ENCODE results near the gene CSGALNACT2. TPM values are rescaled to one million over a fixed set of nuclear protein-coding genes. Genes with fewer than 3 reads are reported as not detected.
"Not testable (repeated sequence)": the region's sequence is repeated elsewhere in the genome, so short reads cannot be mapped to it uniquely, and the experiment has no call there.

Gene CSGALNACT2
- total and polyA plus RNA-seq, 4 experiments from 2014 or later = 21.1 to 48.2 (median 34.4) TPM

- H3K27ac Mint-ChIP-seq = no peak overlapping the region
- Histone ChIP-seq H3K4me3 (ENCODE audit: low read length in 2 of 2) (no peak overlapping the region), H3K36me3 (ENCODE audit: insufficient read depth, low read length) (no peaks in the 10 kb centered on the region), H3K4me1 (ENCODE audit: insufficient read depth, low read length) (no peaks in the 10 kb centered on the region), H3K27me3 (ENCODE audit: insufficient read depth, low read length) (no peaks in the 10 kb centered on the region), H3K9me3 (ENCODE audit: control insufficient read depth in 1 of 2, low read length in 2 of 2) (no peaks in the 10 kb centered on the region), H3K27ac (ENCODE audit: low read depth, low read length) (no peak overlapping the region)
- peaks cover 0 to 1% (median 0%) of the 10 kb centered on the region in 4 donors for H3K4me1 Mint-ChIP-seq
- H3K27me3 Mint-ChIP-seq = peaks cover 0 to 1% of the 10 kb centered on the region in 2 donors
- H3K36me3 Mint-ChIP-seq = no peaks in the 10 kb centered on the region
- ChIA-PET POLR2A (ENCODE audit: partially characterized antibody) (no interaction called here), CTCF (ENCODE audit: partially characterized antibody) (interaction anchor here (1.1 kb wide), 1 partner anchor 12 kb away, joined by 4 read pairs; no protein-coding TSS in a partner anchor)
- H3K9me3 Mint-ChIP-seq = peaks cover 0 to 4% (median 0%) of the 10 kb centered on the region in 8 donors
- peak overlapping the region in 1 of 8 donors; percentile 29 for H3K4me3 Mint-ChIP-seq
- no peak for DNase-seq
- intact Hi-C loops (cut with micrococcal nuclease) = no loop called here
These were observed 78.8 kb downstream of the CSGALNACT2 start for GRCh38 chr10:43216931-43217562.

GRCh38 chr10:43217563-43218205 is 79.4 kb downstream of the CSGALNACT2 start:
- ChIA-PET POLR2A (ENCODE audit: partially characterized antibody) (no interaction called here), CTCF (ENCODE audit: partially characterized antibody) (interaction anchor here (1.1 kb wide), 2 partner anchors 13 to 14 kb away, joined by 3 to 4 read pairs; no protein-coding TSS in a partner anchor)
- H3K4me1 Mint-ChIP-seq = peaks cover 0 to 1% (median 0%) of the 10 kb centered on the region in 4 donors
- no peak for DNase-seq
- H3K4me3 Mint-ChIP-seq = peak overlapping the region in 1 of 8 donors; percentile 29
- no peaks in the 10 kb centered on the region for H3K4me1 ChIP-seq (ENCODE audit: insufficient read depth, low read length)
- H3K36me3 ChIP-seq (ENCODE audit: insufficient read depth, low read length) = no peaks in the 10 kb centered on the region
- no peak overlapping the region for H3K4me3 ChIP-seq (ENCODE audit: low read length in 2 of 2)
- intact Hi-C loops (cut with micrococcal nuclease) = no loop called here
- no peak overlapping the region for H3K27ac Mint-ChIP-seq
- no peaks in the 10 kb centered on the region for H3K36me3 Mint-ChIP-seq
- H3K27ac ChIP-seq (ENCODE audit: low read depth, low read length) = no peak overlapping the region
- H3K27me3 ChIP-seq (ENCODE audit: insufficient read depth, low read length) = no peaks in the 10 kb centered on the region
- peaks cover 0 to 4% (median 0%) of the 10 kb centered on the region in 8 donors for H3K9me3 Mint-ChIP-seq
- no peaks in the 10 kb centered on the region for H3K9me3 ChIP-seq (ENCODE audit: control insufficient read depth in 1 of 2, low read length in 2 of 2)
- H3K27me3 Mint-ChIP-seq = peaks cover 0 to 1% of the 10 kb centered on the region in 2 donors

GRCh38 chr10:43218206-43218950 is 80.1 kb downstream of the CSGALNACT2 start:
- no peaks in the 10 kb centered on the region for H3K27me3 ChIP-seq (ENCODE audit: insufficient read depth, low read length)
- no peaks in the 10 kb centered on the region for H3K36me3 ChIP-seq (ENCODE audit: insufficient read depth, low read length)
- Mint-ChIP-seq H3K4me3 (no peak overlapping the region), H3K36me3 (no peaks in the 10 kb centered on the region), H3K27me3 (peaks cover 0 to 1% of the 10 kb centered on the region in 2 donors), H3K4me1 (peaks cover 0 to 1% (median 0%) of the 10 kb centered on the region in 4 donors), H3K9me3 (peaks cover 0 to 4% (median 0%) of the 10 kb centered on the region in 8 donors), H3K27ac (no peak overlapping the region)
- no peaks in the 10 kb centered on the region for H3K9me3 ChIP-seq (ENCODE audit: control insufficient read depth in 1 of 2, low read length in 2 of 2)
- CTCF ChIA-PET (ENCODE audit: partially characterized antibody) = interaction anchor here (1.1 kb wide), 1 partner anchor 15 kb away, joined by 3 read pairs; no protein-coding TSS in a partner anchor
- H3K27ac ChIP-seq (ENCODE audit: low read depth, low read length) = no peak overlapping the region
- POLR2A ChIA-PET (ENCODE audit: partially characterized antibody) = no interaction called here
- intact Hi-C loops (cut with micrococcal nuclease) = no loop called here
- DNase-seq = no peak
- no peak overlapping the region for H3K4me3 ChIP-seq (ENCODE audit: low read length in 2 of 2)
- H3K4me1 ChIP-seq (ENCODE audit: insufficient read depth, low read length) = no peaks in the 10 kb centered on the region

- Mint-ChIP-seq H3K9me3 (peaks cover 0 to 4% (median 0%) of the 10 kb centered on the region in 8 donors), H3K27me3 (peaks cover 0 to 1% of the 10 kb centered on the region in 2 donors), H3K36me3 (no peaks in the 10 kb centered on the region), H3K27ac (no peak overlapping the region), H3K4me3 (no peak overlapping the region), H3K4me1 (peaks cover 0 to 1% (median 0%) of the 10 kb centered on the region in 4 donors)
- H3K27me3 ChIP-seq (ENCODE audit: insufficient read depth, low read length) = no peaks in the 10 kb centered on the region
- no peak overlapping the region for H3K27ac ChIP-seq (ENCODE audit: low read depth, low read length)
- H3K4me1 ChIP-seq (ENCODE audit: insufficient read depth, low read length) = no peaks in the 10 kb centered on the region
- CTCF ChIA-PET (ENCODE audit: partially characterized antibody) = interaction anchor here (2.6 kb wide), 1 partner anchor 15 kb away, joined by 8 read pairs; no protein-coding TSS in a partner anchor
- no peak overlapping the region for H3K4me3 ChIP-seq (ENCODE audit: low read length in 2 of 2)
- no peak for DNase-seq
- H3K36me3 ChIP-seq (ENCODE audit: insufficient read depth, low read length) = no peaks in the 10 kb centered on the region
- H3K9me3 ChIP-seq (ENCODE audit: control insufficient read depth in 1 of 2, low read length in 2 of 2) = no peaks in the 10 kb centered on the region
- POLR2A ChIA-PET (ENCODE audit: partially characterized antibody) = no interaction called here
- intact Hi-C loops (cut with micrococcal nuclease) = no loop called here
These were observed 80.9 kb downstream of the CSGALNACT2 start for GRCh38 chr10:43218951-43219837.

DNA sequence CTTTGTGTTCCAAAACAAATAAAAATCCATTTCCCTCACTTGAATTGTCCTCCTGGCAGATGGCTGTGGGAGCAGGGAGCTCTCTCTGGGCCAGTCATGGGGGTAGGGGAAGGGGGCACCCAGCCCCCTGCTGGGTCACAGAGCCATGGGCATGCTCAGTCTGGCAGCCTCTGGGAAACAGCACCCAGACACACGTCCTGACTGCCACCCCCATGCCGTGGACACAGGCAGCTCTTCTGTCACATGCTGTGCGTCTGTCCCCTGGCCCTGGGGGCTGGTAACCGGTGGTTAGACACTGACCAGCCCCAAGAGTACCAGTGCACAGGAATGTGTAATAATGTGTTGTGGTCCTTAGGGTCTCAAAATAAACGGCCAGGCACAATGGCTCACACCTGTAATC is 81.6 kb downstream of the CSGALNACT2 start:
- Histone ChIP-seq H3K27ac (ENCODE audit: low read depth, low read length) (no peak overlapping the region), H3K27me3 (ENCODE audit: insufficient read depth, low read length) (no peaks in the 10 kb centered on the region), H3K9me3 (ENCODE audit: control insufficient read depth in 1 of 2, low read length in 2 of 2) (no peaks in the 10 kb centered on the region), H3K4me1 (ENCODE audit: insufficient read depth, low read length) (no peaks in the 10 kb centered on the region), H3K36me3 (ENCODE audit: insufficient read depth, low read length) (no peaks in the 10 kb centered on the region), H3K4me3 (ENCODE audit: low read length in 2 of 2) (no peak overlapping the region)
- ChIA-PET POLR2A (ENCODE audit: partially characterized antibody) (no interaction called here), CTCF (ENCODE audit: partially characterized antibody) (interaction anchor here (2.6 kb wide), 1 partner anchor 16 kb away, joined by 8 read pairs; no protein-coding TSS in a partner anchor)
- intact Hi-C loops (cut with micrococcal nuclease) = loop anchor here (5.0 kb wide), 1 partner anchor 37 kb away; no protein-coding TSS in a partner anchor
- H3K9me3 Mint-ChIP-seq = peaks cover 0 to 4% (median 0%) of the 10 kb centered on the region in 8 donors
- DNase-seq = no peak
- H3K4me3 Mint-ChIP-seq = no peak overlapping the region
- H3K36me3 Mint-ChIP-seq = no peaks in the 10 kb centered on the region
- peaks cover 0 to 2% (median 1%) of the 10 kb centered on the region in 4 donors for H3K4me1 Mint-ChIP-seq
- H3K27me3 Mint-ChIP-seq = peaks cover 0 to 1% of the 10 kb centered on the region in 2 donors
- no peak overlapping the region for H3K27ac Mint-ChIP-seq

- DNase-seq; H3K27me3 ChIP-seq (ENCODE audit: insufficient read depth, low read length); H3K9me3 Mint-ChIP-seq; H3K4me3 ChIP-seq (ENCODE audit: low read length in 2 of 2); H3K27me3 Mint-ChIP-seq; H3K4me3 Mint-ChIP-seq; POLR2A ChIA-PET (ENCODE audit: partially characterized antibody); H3K4me1 ChIP-seq (ENCODE audit: insufficient read depth, low read length); H3K9me3 ChIP-seq (ENCODE audit: control insufficient read depth in 1 of 2, low read length in 2 of 2); H3K4me1 Mint-ChIP-seq; H3K36me3 Mint-ChIP-seq; H3K27ac ChIP-seq (ENCODE audit: low read depth, low read length); H3K27ac Mint-ChIP-seq; H3K36me3 ChIP-seq (ENCODE audit: insufficient read depth, low read length): not testable (repeated sequence)
- CTCF ChIA-PET (ENCODE audit: partially characterized antibody) = interaction anchor here (2.6 kb wide), 1 partner anchor 16 kb away, joined by 8 read pairs; no protein-coding TSS in a partner anchor
- intact Hi-C loops (cut with micrococcal nuclease) = loop anchor here (5.0 kb wide), 1 partner anchor 37 kb away; no protein-coding TSS in a partner anchor
These were observed 82.0 kb downstream of the CSGALNACT2 start for GRCh38 chr10:43220251-43220650.

Measured in CD4-positive, alpha-beta memory T cell (primary cell).